HepG2 (cell line): ENCODE measurements around the gene PKD1L1. TPM values are rescaled to one million over a fixed set of nuclear protein-coding genes. Genes with fewer than 3 reads are reported as not detected.
A peak's percentile ranks its signal among the peaks of the same experiment; 100 is the strongest.

ENCODE experiments used
- ADNP ChIP-seq: sonication (generic); formaldehyde crosslinking; IDR thresholded peaks from 2 replicates; pipeline ENCODE4 v1.4.0; 2020; ENCODE audit warnings: missing genetic modification reagents
- BCLAF1 ChIP-seq: fragments of 450-650 bp; IDR thresholded peaks from 2 replicates; pipeline ENCODE4 v1.6.1; 2017; ENCODE audit warnings: mild to moderate bottlenecking
- GMEB2 ChIP-seq: IDR thresholded peaks from 2 replicates; pipeline ENCODE4 v1.6.1; 2016; ENCODE audit warnings: missing biosample characterization, missing genetic modification reagents, low read depth
- KDM6A ChIP-seq: IDR thresholded peaks from 2 replicates; pipeline ENCODE4 v1.6.1; 2016; ENCODE audit warnings: low read depth
- KLF6 ChIP-seq: IDR thresholded peaks from 2 replicates; pipeline ENCODE4 v1.8.0; 2016; ENCODE audit warnings: missing biosample characterization, missing genetic modification reagents
- MEIS1 ChIP-seq: sonication (generic); formaldehyde crosslinking; IDR thresholded peaks from 2 replicates; pipeline ENCODE4 v1.9.0; 2021; ENCODE audit warnings: mild to moderate bottlenecking, missing genetic modification reagents, moderate library complexity, borderline replicate concordance
- ONECUT2 ChIP-seq: sonication (generic); formaldehyde crosslinking; IDR thresholded peaks from 2 replicates; pipeline ENCODE4 v1.4.0; 2020; ENCODE audit warnings: missing genetic modification reagents
- RBAK ChIP-seq: sonication (generic); formaldehyde crosslinking; IDR thresholded peaks from 2 replicates; pipeline ENCODE4 v1.5.1; 2020; ENCODE audit warnings: mild to moderate bottlenecking, missing genetic modification reagents
- TOE1 ChIP-seq: sonication (generic); formaldehyde crosslinking; IDR thresholded peaks from 2 replicates; pipeline ENCODE4 v1.4.0; 2020; ENCODE audit warnings: mild to moderate bottlenecking, missing genetic modification reagents
- ZIK1 ChIP-seq: sonication (generic); formaldehyde crosslinking; IDR thresholded peaks from 2 replicates; pipeline ENCODE4 v1.5.0; 2020; ENCODE audit warnings: mild to moderate bottlenecking, low read depth, missing genetic modification reagents, borderline replicate concordance
- ZNF318 ChIP-seq: sonication (generic); formaldehyde crosslinking; IDR thresholded peaks from 2 replicates; pipeline ENCODE4 v1.4.0; 2020; ENCODE audit warnings: mild to moderate bottlenecking, missing genetic modification reagents
- ZNF572 ChIP-seq: sonication (generic); formaldehyde crosslinking; IDR thresholded peaks from 2 replicates; pipeline ENCODE4 v1.5.1; 2020; ENCODE audit warnings: mild to moderate bottlenecking, missing genetic modification reagents
- ZNF576 ChIP-seq: sonication (generic); formaldehyde crosslinking; IDR thresholded peaks from 2 replicates; pipeline ENCODE4 v1.4.0; 2020; ENCODE audit warnings: mild to moderate bottlenecking, missing genetic modification reagents
- ZNF703 ChIP-seq: sonication (generic); formaldehyde crosslinking; IDR thresholded peaks from 2 replicates; pipeline ENCODE4 v1.5.1; 2020; ENCODE audit warnings: missing genetic modification reagents, mild to moderate bottlenecking, moderate library complexity, borderline replicate concordance
- ZNF720 ChIP-seq: sonication (generic); formaldehyde crosslinking; IDR thresholded peaks from 2 replicates; pipeline ENCODE4 v1.4.0; 2020; ENCODE audit warnings: missing genetic modification reagents
- ZNF83 ChIP-seq: sonication (generic); formaldehyde crosslinking; IDR thresholded peaks from 2 replicates; pipeline ENCODE4 v1.4.0; 2020; ENCODE audit warnings: missing genetic modification reagents, mild to moderate bottlenecking, borderline replicate concordance
- polyA plus RNA-seq, 8 experiments: library from polyadenylated mRNA; depleted of rRNA in 3 of 8; stranded (reverse) in 7 of 8; unstranded in 1 of 8; fragments of >200 nt; fragmentation: Illumina TruSeq in 4 of 8; extraction: Trizol in 4 of 8; gene quantifications; 2 replicates each; pipeline versions ENCODE4 v1.2.1 to v1.2.3, GENCODE V29; 2011 to 2016; ENCODE audit warnings: low read depth in 4 of 8, missing spikeins in 1 of 8, mixed read lengths in 1 of 8; ENCODE audit not compliant: insufficient read depth in 1 of 8
- total RNA-seq, 5 experiments: library from RNA; depleted of rRNA; stranded (reverse); fragments of >200 nt; fragmentation: Illumina TruSeq; extraction: Trizol; gene quantifications; 2 replicates each; pipeline ENCODE4 v1.2.3, GENCODE V29; 2016; ENCODE audit warnings: low read depth in 1 of 5

Gene PKD1L1
- total and polyA plus RNA-seq, 2 of the 13 experiments (the other 11 are each of a cell fraction or from before 2014, with no cell fraction given) = 0.01 TPM; not detected in 1

- TF ChIP-seq ZNF720 (CRISPR knock-in tag) (no peak), ZIK1 (no peak), KDM6A (CRISPR knock-in tag) (peak; percentile 84), BCLAF1 (no peak), ZNF318 (CRISPR knock-in tag) (peak; percentile 83; the same call in 1 of the 2 replicates), RBAK (CRISPR knock-in tag) (no peak), ZNF703 (CRISPR knock-in tag) (peak; percentile 93; the same call in 1 of the 2 replicates), TOE1 (no peak), KLF6 (peak; percentile 90), ADNP (CRISPR knock-in tag) (no peak), ZNF83 (CRISPR knock-in tag) (no peak; the same call in 1 of the 2 replicates), GMEB2 (peak; percentile 23; the same call in 1 of the 2 replicates), ONECUT2 (CRISPR knock-in tag) (peak; percentile 74), ZNF576 (CRISPR knock-in tag) (no peak), MEIS1 (CRISPR knock-in tag) (peak; percentile 94; the same call in 1 of the 2 replicates), ZNF572 (CRISPR knock-in tag) (no peak)
Measured at GRCh38 chr7:47763063-47763974, 184.9 kb downstream of the PKD1L1 start (continued).
